Fibroblast of skin of left biceps (primary cell): ENCODE measurements around the gene PLK2.

Source experiments
- DNase-seq, 2 experiments: peaks; one replicate each; pipeline ENCODE4 v3.0.0-alpha.2; 2013; ENCODE audit warnings: low read depth in 2 of 2

Gene PLK2

GRCh38 chr5:58460002-58460731 is at the start of gene PLK2:
PLK2 (minus strand) TSS chr5:58460086; CDS start chr5:58459959, 127 bp downstream.
- peak; percentile 81 to 84 for DNase-seq

GRCh38 chr5:58507715-58508114 is 47.8 kb upstream of the PLK2 start:
- no peak for DNase-seq

GRCh38 chr5:58505971-58506640 is 46.2 kb upstream of the PLK2 start:
- DNase-seq = no peak

- DNase-seq = no peak
Measured at GRCh38 chr5:58505502-58505901, 45.6 kb upstream of the PLK2 start.

GRCh38 chr5:58504766-58505165 is 44.9 kb upstream of the PLK2 start:
- no peak for DNase-seq

GRCh38 chr5:58503390-58504046 is 43.6 kb upstream of the PLK2 start:
- no peak for DNase-seq

GRCh38 chr5:58501778-58502417 is 42.0 kb upstream of the PLK2 start:
- DNase-seq = no peak

GRCh38 chr5:58499941-58500340 is 40.1 kb upstream of the PLK2 start:
- DNase-seq = no peak

- no peak for DNase-seq
Measured at GRCh38 chr5:58499231-58499630, 39.3 kb upstream of the PLK2 start.

GRCh38 chr5:58498340-58498942 is 38.6 kb upstream of the PLK2 start:
- DNase-seq = peak in 1 of 2 experiments; percentile 0

GRCh38 chr5:58497921-58498320 is 38.0 kb upstream of the PLK2 start:
- no peak for DNase-seq

- DNase-seq = no peak
Measured at GRCh38 chr5:58497386-58497785, 37.5 kb upstream of the PLK2 start.

GRCh38 chr5:58496488-58496887 is 36.6 kb upstream of the PLK2 start:
- DNase-seq = no peak

GRCh38 chr5:58493141-58493540 is 33.3 kb upstream of the PLK2 start:
- no peak for DNase-seq

- DNase-seq = no peak
Measured at GRCh38 chr5:58491216-58491892, 31.5 kb upstream of the PLK2 start, which contains the start of gene GAPT. GAPT (plus strand) TSS chr5:58491435; CDS start chr5:58494537, 3,102 bp downstream.

GRCh38 chr5:58490402-58491050 is 30.6 kb upstream of the PLK2 start:
- no peak for DNase-seq

GRCh38 chr5:58486290-58486689 is 26.4 kb upstream of the PLK2 start:
- DNase-seq = no peak

GRCh38 chr5:58484505-58484904 is 24.6 kb upstream of the PLK2 start:
- no peak for DNase-seq

- DNase-seq = no peak
Measured at GRCh38 chr5:58482536-58482935, 22.6 kb upstream of the PLK2 start.

- DNase-seq = no peak
Measured at GRCh38 chr5:58481828-58482227, 21.9 kb upstream of the PLK2 start.
